Stomach (tissue), 9 donors: ENCODE measurements around the gene TGOLN2. TPM values are rescaled to one million over a fixed set of nuclear protein-coding genes. Genes with fewer than 3 reads are reported as not detected.

Source experiments
- DNase-seq, 2 donors: peaks; one replicate each; pipeline versions ENCODE4 v3.0.0 to v3.0.0-alpha.2; 2013 to 2019
- H3K27ac ChIP-seq, 5 donors: fragments of 200-600 bp in 4 of 5; sonication (generic) in 4 of 5; one replicate each; pipeline ENCODE4 v1.5.1; 2013 to 2019; ENCODE audit warnings: mild to moderate bottlenecking in 1 of 5, moderate library complexity in 1 of 5
- H3K27me3 ChIP-seq, 3 donors: fragments of 200-600 bp; sonication (generic); one replicate each; pipeline ENCODE4 v1.5.1; 2017 to 2019; ENCODE audit warnings: mixed run types in 1 of 3
- H3K36me3 ChIP-seq, 4 donors: fragments of 200-600 bp; sonication (generic); 1 replicate in 3 of 4; 2 replicates in 1 of 4; pipeline ENCODE4 v1.5.1; 2016 to 2019
- H3K4me1 ChIP-seq, 4 donors: fragments of 200-600 bp; sonication (generic); one replicate each; pipeline ENCODE4 v1.5.1; 2016 to 2019
- H3K4me3 ChIP-seq, 4 donors: fragments of 200-600 bp; sonication (generic) in 3 of 4; one replicate each; pipeline ENCODE4 v1.5.1; 2016 to 2019; ENCODE audit warnings: mild to moderate bottlenecking in 1 of 4
- H3K9me3 ChIP-seq, 4 donors: fragments of 200-600 bp; sonication (generic); one replicate each; pipeline ENCODE4 v1.5.1; 2016 to 2019
- EP300 ChIP-seq: sonication (generic); formaldehyde crosslinking; IDR thresholded peaks from one replicate; pipeline ENCODE4 v1.6.1; 2017; ENCODE audit warnings: antibody characterized with exemption
- POLR2A ChIP-seq, 4 donors: fragments of 450-650 bp; IDR thresholded peaks; one replicate each; pipeline ENCODE4 v1.6.1; 2016; ENCODE audit warnings: antibody characterized with exemption in 4 of 4, control low read depth in 2 of 4, mild to moderate bottlenecking in 1 of 4, moderate library complexity in 1 of 4
- POLR2AphosphoS5 ChIP-seq, 3 donors: sonication (generic); formaldehyde crosslinking; IDR thresholded peaks; one replicate each; pipeline ENCODE4 v1.6.1; 2016; ENCODE audit warnings: antibody characterized with exemption in 3 of 3
- WGBS, 5 donors: extraction: QIAGEN DNeasy Blood & Tissue Kit in 3 of 5; methylation state at CpG; one replicate each; pipeline versions ENCODE4 v1.1.5 to v1.1.7; 2013 to 2018; 5-methylcytosine and 5-hydroxymethylcytosine counted together
- intact Hi-C: fragments of 100-400 bp; cut with DNase I; formaldehyde crosslinking; loops from one replicate; pipeline ENCODE4 v1.15.1; 2023; ENCODE audit warnings: low total_unique reads
- polyA plus RNA-seq, 3 donors: library from polyadenylated mRNA; stranded (reverse); fragments of 200-250 nt; gene quantifications; one replicate each; pipeline ENCODE4 v1.2.3, GENCODE V29; 2013
- total RNA-seq, 5 donors: library from RNA; depleted of rRNA; stranded (reverse); fragments of >200 nt; gene quantifications; one replicate each; pipeline versions ENCODE4 v1.1.0 to v1.2.3, GENCODE V29; 2014 to 2016
- TF ChIP-seq, protein P1 (sequence below), 7 experiments: fragments of 450-650 bp in 4 of 7; fragments of 200-600 bp in 3 of 7; sonication (generic) in 3 of 7; IDR thresholded peaks; one replicate each; pipeline ENCODE4 v1.5.1; 2016 to 2019; ENCODE audit warnings: antibody characterized with exemption in 7 of 7, control low read depth in 2 of 7, mild to moderate bottlenecking in 1 of 7
- donor health status: healthy with polysubstance abuse.
- donor health status: Bipolar disorder and iron deficiency.
- donor health status: healthy.

TGOLN2 gene
- total and polyA plus RNA-seq, 8 donors, result 10.8 to 232 (median 105) TPM

DNA sequence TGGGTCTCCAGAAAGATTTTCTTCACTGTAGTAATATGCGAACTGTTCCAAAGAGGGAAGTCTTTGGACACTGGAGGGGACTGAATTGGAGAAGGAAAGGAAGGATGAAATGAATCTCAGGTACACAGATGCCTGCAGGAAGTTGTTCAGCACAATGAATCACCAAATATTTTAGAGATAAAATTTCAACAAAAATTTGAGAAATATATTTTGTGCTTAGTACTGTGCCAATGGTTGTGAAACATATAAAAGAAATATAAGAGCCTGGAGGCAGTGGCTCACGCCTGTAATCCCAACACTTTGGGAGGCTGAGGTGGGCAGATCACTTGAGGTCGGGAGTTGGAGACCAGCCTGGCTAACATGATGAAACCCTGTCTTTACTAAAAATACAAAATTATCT lies 29.9 kb upstream of the TGOLN2 start:
- no peak overlapping the region for H3K4me3 ChIP-seq
- WGBS, 5 donors, result 85 to 97% (median 93%) methylated on average over 3 of the region's 3 CpGs
- H3K27me3 ChIP-seq, result no peaks in the 10 kb centered on the region
- H3K4me1 ChIP-seq, result peaks cover 0 to 55% (median 46%) of the 10 kb centered on the region in 4 donors
- no peaks in the 10 kb centered on the region for H3K9me3 ChIP-seq
- intact Hi-C loops, result no loop called here
- no peak for DNase-seq
- peaks cover 6 to 66% (median 60%) of the 10 kb centered on the region in 4 donors for H3K36me3 ChIP-seq
- H3K27ac ChIP-seq, result no peak overlapping the region
- TF ChIP-seq POLR2A (IDR thresholded peaks at IDR 0.05), result no peak
- TF ChIP-seq, protein P1, sequence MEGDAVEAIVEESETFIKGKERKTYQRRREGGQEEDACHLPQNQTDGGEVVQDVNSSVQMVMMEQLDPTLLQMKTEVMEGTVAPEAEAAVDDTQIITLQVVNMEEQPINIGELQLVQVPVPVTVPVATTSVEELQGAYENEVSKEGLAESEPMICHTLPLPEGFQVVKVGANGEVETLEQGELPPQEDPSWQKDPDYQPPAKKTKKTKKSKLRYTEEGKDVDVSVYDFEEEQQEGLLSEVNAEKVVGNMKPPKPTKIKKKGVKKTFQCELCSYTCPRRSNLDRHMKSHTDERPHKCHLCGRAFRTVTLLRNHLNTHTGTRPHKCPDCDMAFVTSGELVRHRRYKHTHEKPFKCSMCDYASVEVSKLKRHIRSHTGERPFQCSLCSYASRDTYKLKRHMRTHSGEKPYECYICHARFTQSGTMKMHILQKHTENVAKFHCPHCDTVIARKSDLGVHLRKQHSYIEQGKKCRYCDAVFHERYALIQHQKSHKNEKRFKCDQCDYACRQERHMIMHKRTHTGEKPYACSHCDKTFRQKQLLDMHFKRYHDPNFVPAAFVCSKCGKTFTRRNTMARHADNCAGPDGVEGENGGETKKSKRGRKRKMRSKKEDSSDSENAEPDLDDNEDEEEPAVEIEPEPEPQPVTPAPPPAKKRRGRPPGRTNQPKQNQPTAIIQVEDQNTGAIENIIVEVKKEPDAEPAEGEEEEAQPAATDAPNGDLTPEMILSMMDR (IDR thresholded peaks at IDR 0.05), result no peak
- TF ChIP-seq POLR2AphosphoS5 (IDR thresholded peaks at IDR 0.05), result no peak
- no peak for TF ChIP-seq EP300

- no peak for DNase-seq
- Histone ChIP-seq H3K4me3 (no peak overlapping the region), H3K9me3 (no peaks in the 10 kb centered on the region), H3K27ac (no peak overlapping the region), H3K27me3 (no peaks in the 10 kb centered on the region), H3K4me1 (peaks cover 0 to 70% (median 57%) of the 10 kb centered on the region in 4 donors), H3K36me3 (peaks cover 1 to 61% (median 51%) of the 10 kb centered on the region in 4 donors)
- TF ChIP-seq POLR2AphosphoS5 (IDR thresholded peaks at IDR 0.05) (no peak), POLR2A (IDR thresholded peaks at IDR 0.05) (no peak), EP300 (no peak)
- TF ChIP-seq, protein P1 (IDR thresholded peaks at IDR 0.05), result no peak
- WGBS, 5 donors, result 82 to 88% (median 84%) methylated on average over 2 of the region's 2 CpGs
- intact Hi-C loops, result no loop called here
Observed at GRCh38 chr2:85356186-85356585, 28.4 kb upstream of the TGOLN2 start.

GRCh38 chr2:85355521-85355920 lies 27.7 kb upstream of the TGOLN2 start:
- peaks cover 8 to 61% (median 53%) of the 10 kb centered on the region in 4 donors for H3K36me3 ChIP-seq
- DNase-seq, result peak in 1 of 2 donors; percentile 42
- intact Hi-C loops, result no loop called here
- no peaks in the 10 kb centered on the region for H3K27me3 ChIP-seq
- H3K9me3 ChIP-seq, result no peaks in the 10 kb centered on the region
- peaks cover 0 to 70% (median 57%) of the 10 kb centered on the region in 4 donors for H3K4me1 ChIP-seq
- TF ChIP-seq, protein P1 (IDR thresholded peaks at IDR 0.05), result no peak
- TF ChIP-seq POLR2AphosphoS5 (IDR thresholded peaks at IDR 0.05), result no peak
- TF ChIP-seq EP300, result no peak
- TF ChIP-seq POLR2A (IDR thresholded peaks at IDR 0.05), result no peak
- peak overlapping the region in 2 of 5 donors; percentile 88 to 90 for H3K27ac ChIP-seq
- H3K4me3 ChIP-seq, result peak overlapping the region; percentile 73 to 87 (median 77)
- WGBS, 5 donors, result 67 to 74% (median 70%) methylated on average over 3 of the region's 3 CpGs

DNA sequence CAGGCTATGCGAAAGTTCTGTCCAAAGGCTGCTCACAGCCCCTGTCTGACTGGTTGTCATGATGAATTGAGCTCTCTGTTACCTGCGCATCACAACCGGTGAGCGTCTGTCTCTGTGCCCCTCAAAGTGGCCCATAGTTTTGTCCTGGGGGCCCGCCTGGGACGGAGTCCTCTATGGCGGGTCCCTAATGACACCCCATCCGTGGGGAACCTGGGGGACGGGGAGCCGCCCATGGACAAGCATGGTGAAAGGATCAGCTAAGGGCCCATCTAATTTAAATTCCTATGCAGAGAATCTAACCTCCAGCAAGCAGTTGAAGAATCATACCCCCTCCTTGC lies 27.3 kb upstream of the TGOLN2 start:
- peaks cover 0 to 70% (median 57%) of the 10 kb centered on the region in 4 donors for H3K4me1 ChIP-seq
- H3K4me3 ChIP-seq, result peak overlapping the region; percentile 73 to 87 (median 77)
- H3K9me3 ChIP-seq, result no peaks in the 10 kb centered on the region
- DNase-seq, result no peak
- peak overlapping the region; percentile 47 to 92 (median 88) for H3K27ac ChIP-seq
- TF ChIP-seq, protein P1 (IDR thresholded peaks at IDR 0.05), result no peak
- TF ChIP-seq POLR2A (IDR thresholded peaks at IDR 0.05) (no peak), POLR2AphosphoS5 (IDR thresholded peaks at IDR 0.05) (no peak), EP300 (no peak)
- intact Hi-C loops, result no loop called here
- no peaks in the 10 kb centered on the region for H3K27me3 ChIP-seq
- WGBS, 5 donors, result 2 to 12% (median 7%) methylated on average over 7 to 10 of the region's 10 CpGs
- peaks cover 13 to 62% (median 57%) of the 10 kb centered on the region in 4 donors for H3K36me3 ChIP-seq
